DND-41 (cell line): ENCODE measurements around the gene CBX4.

Experiments
- ATAC-seq: fragments of 200-7000 bp; cut with Tn5 transposase; 3 replicates; pipeline ENCODE4 v1.9.1; 2021; ENCODE audit warnings: low read depth; ENCODE audit not compliant: insufficient read depth
- DNase-seq: peaks from one replicate; pipeline ENCODE4 v3.0.0-alpha.2; 2020
- H2AFZ ChIP-seq: 2 replicates; pipeline ENCODE4 v1.6.0; 2012; ENCODE audit warnings: low read depth, low read length
- H3K27ac ChIP-seq: 2 replicates; pipeline ENCODE4 v1.5.1; 2012; ENCODE audit warnings: low read length, inconsistent platforms
- H3K27me3 ChIP-seq: fragments of 200-600 bp; sonication (generic); 2 replicates; pipeline ENCODE4 v1.6.0; 2012; ENCODE audit warnings: low read length, mild to moderate bottlenecking, inconsistent platforms; ENCODE audit not compliant: insufficient read depth, poor library complexity
- H3K36me3 ChIP-seq: 2 replicates; pipeline ENCODE4 v1.5.1; 2012; ENCODE audit warnings: low read length, inconsistent platforms; ENCODE audit not compliant: insufficient read depth
- H3K4me1 ChIP-seq: 2 replicates; pipeline ENCODE4 v1.5.1; 2012; ENCODE audit warnings: mild to moderate bottlenecking, low read length; ENCODE audit not compliant: insufficient read depth
- H3K4me2 ChIP-seq: 2 replicates; pipeline ENCODE4 v1.6.0; 2012; ENCODE audit warnings: mild to moderate bottlenecking, moderate library complexity, low read length, inconsistent platforms; ENCODE audit not compliant: insufficient read depth
- H3K4me3 ChIP-seq, 2 experiments: fragments of 200-600 bp in 1 of 2; shearing (Covaris generic) in 1 of 2; 2 replicates each; pipeline ENCODE4 v1.5.1; 2012 to 2016; ENCODE audit warnings: inconsistent platforms in 2 of 2, low read length in 2 of 2, mild to moderate bottlenecking in 2 of 2, low read depth in 1 of 2, moderate library complexity in 1 of 2
- H3K79me2 ChIP-seq: 2 replicates; pipeline ENCODE4 v1.6.0; 2012; ENCODE audit warnings: low read length, inconsistent platforms; ENCODE audit not compliant: insufficient read depth
- H3K9ac ChIP-seq: 2 replicates; pipeline ENCODE4 v1.6.0; 2012; ENCODE audit warnings: low read depth, mild to moderate bottlenecking, inconsistent platforms, low read length, moderate library complexity
- H3K9me3 ChIP-seq: 2 replicates; pipeline ENCODE4 v1.5.1; 2012; ENCODE audit warnings: low read length, moderate library complexity, mild to moderate bottlenecking, inconsistent platforms; ENCODE audit not compliant: insufficient read depth, severe bottlenecking
- H4K20me1 ChIP-seq: 2 replicates; pipeline ENCODE4 v1.6.0; 2012; ENCODE audit warnings: low read length; ENCODE audit not compliant: insufficient read depth
- EZH2 ChIP-seq: IDR thresholded peaks from 3 replicates; pipeline ENCODE4 v1.6.1; 2012; ENCODE audit warnings: borderline replicate concordance, low read depth, mild to moderate bottlenecking, moderate library complexity, low read length, inconsistent platforms; ENCODE audit not compliant: severe bottlenecking
- TF ChIP-seq, protein P1 (sequence below): IDR thresholded peaks from 2 replicates; pipeline ENCODE4 v1.5.1; 2012; ENCODE audit warnings: borderline replicate concordance, low read length, moderate library complexity, mild to moderate bottlenecking; ENCODE audit not compliant: poor library complexity, severe bottlenecking; ENCODE audit errors: extremely low read depth

Gene CBX4

DNA sequence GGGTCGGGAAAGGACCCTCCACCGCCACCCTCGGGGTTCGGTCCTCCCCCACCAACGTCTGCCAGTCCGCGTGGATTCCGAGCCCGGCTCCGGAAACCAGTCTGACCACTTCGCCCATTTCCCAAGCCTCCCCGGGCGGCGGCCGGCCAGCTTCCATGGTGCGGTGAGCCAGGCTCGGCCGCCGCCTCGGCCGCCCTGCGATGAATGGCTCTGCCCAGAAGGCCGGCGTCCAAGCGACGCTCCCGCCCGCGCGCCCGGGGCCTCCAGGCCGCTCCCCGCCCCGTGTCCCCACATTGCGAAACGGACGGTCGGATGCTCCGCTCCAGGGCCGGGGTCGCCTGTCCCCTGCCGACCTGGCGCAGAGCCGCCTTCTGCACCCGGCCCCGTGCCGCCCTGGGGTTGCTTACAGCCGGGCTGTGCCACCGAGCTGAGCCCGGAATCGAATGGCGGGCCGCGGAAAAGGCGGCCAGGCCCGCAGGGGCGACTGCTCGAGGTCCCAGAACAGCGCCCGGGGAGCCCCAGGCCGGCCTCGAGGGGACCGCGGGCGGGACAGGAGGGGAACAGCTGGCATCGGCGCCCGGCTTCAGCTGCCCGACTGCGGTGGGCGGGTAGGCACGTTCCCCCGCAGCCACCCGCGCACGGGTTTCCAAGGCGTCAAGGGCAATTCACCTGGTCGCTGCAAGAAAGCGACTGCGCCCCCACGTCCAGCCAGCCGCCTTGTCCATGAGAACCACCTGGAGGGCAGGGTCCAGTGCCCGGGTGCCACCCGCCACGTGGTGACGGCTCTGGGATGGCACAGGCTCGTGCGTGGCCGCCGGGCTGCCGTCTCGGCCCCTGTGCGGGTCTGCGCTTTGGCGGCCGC lies 24.0 kb downstream of the CBX4 start:
- H3K9me3 ChIP-seq, result no peaks in the 10 kb centered on the region
- no peak overlapping the region for H3K4me3 ChIP-seq
- no peak overlapping the region for H3K27ac ChIP-seq
- H3K4me1 ChIP-seq, result peaks cover 41% of the 10 kb centered on the region
- no peak overlapping the region for H3K9ac ChIP-seq
- no peaks in the 10 kb centered on the region for H3K79me2 ChIP-seq
- DNase-seq, result no peak
- TF ChIP-seq, protein P1, sequence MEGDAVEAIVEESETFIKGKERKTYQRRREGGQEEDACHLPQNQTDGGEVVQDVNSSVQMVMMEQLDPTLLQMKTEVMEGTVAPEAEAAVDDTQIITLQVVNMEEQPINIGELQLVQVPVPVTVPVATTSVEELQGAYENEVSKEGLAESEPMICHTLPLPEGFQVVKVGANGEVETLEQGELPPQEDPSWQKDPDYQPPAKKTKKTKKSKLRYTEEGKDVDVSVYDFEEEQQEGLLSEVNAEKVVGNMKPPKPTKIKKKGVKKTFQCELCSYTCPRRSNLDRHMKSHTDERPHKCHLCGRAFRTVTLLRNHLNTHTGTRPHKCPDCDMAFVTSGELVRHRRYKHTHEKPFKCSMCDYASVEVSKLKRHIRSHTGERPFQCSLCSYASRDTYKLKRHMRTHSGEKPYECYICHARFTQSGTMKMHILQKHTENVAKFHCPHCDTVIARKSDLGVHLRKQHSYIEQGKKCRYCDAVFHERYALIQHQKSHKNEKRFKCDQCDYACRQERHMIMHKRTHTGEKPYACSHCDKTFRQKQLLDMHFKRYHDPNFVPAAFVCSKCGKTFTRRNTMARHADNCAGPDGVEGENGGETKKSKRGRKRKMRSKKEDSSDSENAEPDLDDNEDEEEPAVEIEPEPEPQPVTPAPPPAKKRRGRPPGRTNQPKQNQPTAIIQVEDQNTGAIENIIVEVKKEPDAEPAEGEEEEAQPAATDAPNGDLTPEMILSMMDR, result no peak
- no peak for TF ChIP-seq EZH2
- H3K27me3 ChIP-seq, result peaks cover 27% of the 10 kb centered on the region
- H3K36me3 ChIP-seq, result no peaks in the 10 kb centered on the region
- no peak overlapping the region for H2AFZ ChIP-seq
- no peaks in the 10 kb centered on the region for H4K20me1 ChIP-seq
- H3K4me2 ChIP-seq, result no peak overlapping the region; the same call in 1 of the 2 replicates
- no peak for ATAC-seq

- TF ChIP-seq, protein P1, result no peak
- TF ChIP-seq EZH2, result no peak
- H3K4me1 ChIP-seq, result peaks cover 47% of the 10 kb centered on the region
- ATAC-seq, result no peak
- H3K4me3 ChIP-seq, result peak overlapping the region in 1 of 2 experiments; percentile 58; a peak in 2 of 4 replicates
- peaks cover 28% of the 10 kb centered on the region for H3K27me3 ChIP-seq
- no peaks in the 10 kb centered on the region for H3K36me3 ChIP-seq
- no peaks in the 10 kb centered on the region for H4K20me1 ChIP-seq
- H3K79me2 ChIP-seq, result no peaks in the 10 kb centered on the region
- H3K27ac ChIP-seq, result no peak overlapping the region
- peak overlapping the region; percentile 91 for H3K4me2 ChIP-seq
- H3K9me3 ChIP-seq, result no peaks in the 10 kb centered on the region
- DNase-seq, result no peak
- H3K9ac ChIP-seq, result peak overlapping the region; percentile 69
- H2AFZ ChIP-seq, result peak overlapping the region; percentile 69
These were observed 24.9 kb downstream of the CBX4 start for GRCh38 chr17:79814127-79814973.

GRCh38 chr17:79813297-79814126 lies 25.7 kb downstream of the CBX4 start:
- Histone ChIP-seq H3K79me2 (no peaks in the 10 kb centered on the region), H3K9ac (peak overlapping the region; percentile 69), H3K27ac (peak overlapping the region; percentile 30; the same call in 1 of the 2 replicates), H2AFZ (peak overlapping the region; percentile 69), H3K36me3 (no peaks in the 10 kb centered on the region), H3K4me1 (peaks cover 50% of the 10 kb centered on the region), H3K4me3 (peak overlapping the region in 1 of 2 experiments; percentile 58; a peak in 2 of 4 replicates), H3K27me3 (peaks cover 36% of the 10 kb centered on the region), H3K9me3 (no peaks in the 10 kb centered on the region), H3K4me2 (peak overlapping the region; percentile 91), H4K20me1 (no peaks in the 10 kb centered on the region)
- no peak for ATAC-seq
- TF ChIP-seq, protein P1, result no peak
- no peak for TF ChIP-seq EZH2
- DNase-seq, result peak; percentile 64
